ENCODE data around the gene LRRC8A. TPM values are rescaled to one million over a fixed set of nuclear protein-coding genes. Genes with fewer than 3 reads are reported as not detected.
A peak's percentile ranks its signal among the peaks of the same experiment; 100 is the strongest.

LRRC8A gene
- polyA plus RNA-seq, 2 donors, result 38.5 to 55.6 TPM

GRCh38 chr9:128898382-128898781 is 16.4 kb downstream of the LRRC8A start:
- Histone ChIP-seq H3K36me3 (ENCODE audit: control insufficient read depth in 2 of 2, insufficient read depth in 2 of 2, low read length in 1 of 2) (peaks cover 4 to 8% of the 10 kb centered on the region in 2 donors), H3K27me3 (ENCODE audit: control insufficient read depth in 1 of 2, insufficient read depth in 2 of 2, low read length in 2 of 2) (no peaks in the 10 kb centered on the region), H3K27ac (ENCODE audit: low read depth in 2 of 2, low read length in 1 of 2) (peak overlapping the region; percentile 98 to 99), H3K9me3 (ENCODE audit: control insufficient read depth in 2 of 2, insufficient read depth in 1 of 2, low read depth in 1 of 2, low read length in 1 of 2) (no peaks in the 10 kb centered on the region), H3K4me3 (ENCODE audit: low read depth in 1 of 2, low read length in 2 of 2) (no peak overlapping the region), H3K4me1 (ENCODE audit: control insufficient read depth in 2 of 2, insufficient read depth in 2 of 2, low read length in 1 of 2) (peaks cover 14 to 32% of the 10 kb centered on the region in 2 donors)
- 61 to 62% methylated on average over 5 of the region's 5 CpGs for WGBS, 2 donors

DNA sequence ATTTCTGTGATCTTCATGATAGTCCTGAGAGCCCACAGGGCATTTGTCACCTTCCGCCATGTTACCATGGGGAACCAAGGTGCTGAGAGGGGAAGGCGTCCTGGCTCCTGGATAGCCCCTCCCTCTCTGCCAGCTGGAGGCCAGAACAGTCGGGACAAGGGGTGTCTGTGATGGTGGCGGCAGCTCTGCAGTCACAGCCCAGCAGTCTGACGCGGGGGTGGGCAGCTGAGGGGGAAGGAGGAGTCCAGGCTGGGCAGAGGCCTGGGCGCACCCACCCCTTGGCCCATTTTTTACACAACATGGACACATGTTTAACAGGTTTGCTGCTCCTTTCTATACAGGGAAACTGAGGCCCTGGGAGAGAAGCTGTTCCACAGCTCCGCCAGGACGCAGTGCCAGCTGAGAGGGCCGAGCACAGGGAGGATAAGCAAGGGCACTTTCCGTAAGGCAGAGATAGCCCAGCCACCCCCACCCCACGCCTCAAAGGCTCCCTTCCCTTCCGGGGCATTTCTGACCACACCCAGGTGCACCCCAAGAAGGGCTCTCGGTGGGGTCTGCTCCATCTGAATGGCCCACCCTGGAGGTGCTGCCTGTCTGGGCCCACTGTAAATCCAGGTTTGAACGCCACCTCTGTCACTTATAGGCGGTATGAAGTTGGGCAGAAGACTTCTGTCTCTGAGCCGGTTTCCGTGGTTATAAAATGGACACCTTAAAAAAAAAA is 17.1 kb downstream of the LRRC8A start:
- H3K9me3 ChIP-seq (ENCODE audit: control insufficient read depth in 2 of 2, insufficient read depth in 1 of 2, low read depth in 1 of 2, low read length in 1 of 2), result no peaks in the 10 kb centered on the region
- H3K27ac ChIP-seq (ENCODE audit: low read depth in 2 of 2, low read length in 1 of 2), result peak overlapping the region; percentile 98 to 99
- H3K4me3 ChIP-seq (ENCODE audit: low read depth in 1 of 2, low read length in 2 of 2), result no peak overlapping the region
- peaks cover 14 to 31% of the 10 kb centered on the region in 2 donors for H3K4me1 ChIP-seq (ENCODE audit: control insufficient read depth in 2 of 2, insufficient read depth in 2 of 2, low read length in 1 of 2)
- 79 to 80% methylated on average over 18 of the region's 18 CpGs for WGBS, 2 donors
- H3K36me3 ChIP-seq (ENCODE audit: control insufficient read depth in 2 of 2, insufficient read depth in 2 of 2, low read length in 1 of 2), result peaks cover 4 to 7% of the 10 kb centered on the region in 2 donors
- H3K27me3 ChIP-seq (ENCODE audit: control insufficient read depth in 1 of 2, insufficient read depth in 2 of 2, low read length in 2 of 2), result no peaks in the 10 kb centered on the region

DNA sequence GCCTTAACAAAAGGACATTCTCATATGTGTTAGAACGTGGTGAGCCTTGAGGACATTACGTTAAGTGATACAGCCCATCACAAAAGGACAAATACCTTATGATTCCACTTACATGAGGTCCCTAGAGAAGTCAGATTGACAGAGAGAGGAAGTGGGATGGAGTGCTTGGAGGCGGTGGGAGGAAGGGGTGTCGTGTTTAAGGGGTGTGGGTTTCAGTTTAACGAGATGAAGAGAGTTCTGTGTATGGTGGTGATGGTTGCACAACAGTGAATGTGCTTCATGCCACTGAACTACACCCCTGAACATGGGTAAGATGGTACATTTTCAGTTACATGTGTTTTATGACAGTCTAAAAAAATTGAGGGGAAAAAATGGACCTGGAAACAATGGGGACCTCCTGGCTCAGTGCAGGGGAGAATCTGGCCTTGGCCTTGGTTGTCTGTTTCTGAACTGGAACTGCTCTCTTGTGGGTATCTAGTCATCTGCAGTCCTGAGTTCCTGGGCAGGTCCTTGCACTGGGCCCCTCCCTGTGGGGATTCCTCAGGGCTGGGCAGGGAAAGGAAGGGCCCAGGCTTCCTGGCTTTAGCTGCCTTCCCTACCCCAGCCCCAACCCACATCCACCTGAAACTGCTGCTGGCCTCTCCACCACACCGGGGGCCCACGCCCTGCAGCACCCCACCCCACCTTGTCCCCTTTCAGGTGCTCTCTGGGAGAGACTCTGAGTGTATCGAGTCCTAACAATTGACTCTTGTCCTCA is 17.8 kb downstream of the LRRC8A start:
- peaks cover 14 to 31% of the 10 kb centered on the region in 2 donors for H3K4me1 ChIP-seq (ENCODE audit: control insufficient read depth in 2 of 2, insufficient read depth in 2 of 2, low read length in 1 of 2)
- H3K27me3 ChIP-seq (ENCODE audit: control insufficient read depth in 1 of 2, insufficient read depth in 2 of 2, low read length in 2 of 2), result no peaks in the 10 kb centered on the region

DNA sequence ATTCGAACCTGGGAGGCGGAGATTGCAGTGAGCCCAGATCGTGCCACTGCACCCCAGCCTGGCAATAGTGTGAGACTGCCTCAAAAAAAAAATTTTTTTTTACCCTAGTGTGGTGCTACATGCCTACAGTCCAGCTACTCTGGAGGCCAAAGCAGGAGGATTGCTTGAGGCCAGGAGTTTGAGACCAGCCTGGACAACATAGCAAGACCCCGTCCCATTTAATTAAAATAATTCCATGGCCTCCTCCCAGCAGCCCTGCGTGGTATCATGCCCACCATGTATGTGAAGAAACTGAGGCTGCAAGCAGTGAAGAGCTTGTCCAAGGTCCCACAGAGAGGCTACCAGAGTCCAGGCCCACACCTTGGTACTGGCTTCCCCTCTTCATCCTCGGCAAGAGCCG is 19.4 kb downstream of the LRRC8A start:
- H3K27ac ChIP-seq (ENCODE audit: low read depth in 2 of 2, low read length in 1 of 2), result peak overlapping the region; percentile 98 to 99
- no peaks in the 10 kb centered on the region for H3K27me3 ChIP-seq (ENCODE audit: control insufficient read depth in 1 of 2, insufficient read depth in 2 of 2, low read length in 2 of 2)
- peaks cover 4 to 6% of the 10 kb centered on the region in 2 donors for H3K36me3 ChIP-seq (ENCODE audit: control insufficient read depth in 2 of 2, insufficient read depth in 2 of 2, low read length in 1 of 2)
- peaks cover 14 to 28% of the 10 kb centered on the region in 2 donors for H3K4me1 ChIP-seq (ENCODE audit: control insufficient read depth in 2 of 2, insufficient read depth in 2 of 2, low read length in 1 of 2)
- WGBS, 2 donors, result 74 to 81% methylated on average over 7 of the region's 7 CpGs
- H3K9me3 ChIP-seq (ENCODE audit: control insufficient read depth in 2 of 2, insufficient read depth in 1 of 2, low read depth in 1 of 2, low read length in 1 of 2), result no peaks in the 10 kb centered on the region
- no peak overlapping the region for H3K4me3 ChIP-seq (ENCODE audit: low read depth in 1 of 2, low read length in 2 of 2)

More for the DNA sequence above, 17.8 kb downstream of the LRRC8A start:
- peaks cover 4 to 7% of the 10 kb centered on the region in 2 donors for H3K36me3 ChIP-seq (ENCODE audit: control insufficient read depth in 2 of 2, insufficient read depth in 2 of 2, low read length in 1 of 2)
- no peak overlapping the region for H3K4me3 ChIP-seq (ENCODE audit: low read depth in 1 of 2, low read length in 2 of 2)
- H3K9me3 ChIP-seq (ENCODE audit: control insufficient read depth in 2 of 2, insufficient read depth in 1 of 2, low read depth in 1 of 2, low read length in 1 of 2), result no peaks in the 10 kb centered on the region
- WGBS, 2 donors, result 42 to 49% methylated on average over 8 of the region's 8 CpGs
- peak overlapping the region; percentile 98 to 99 for H3K27ac ChIP-seq (ENCODE audit: low read depth in 2 of 2, low read length in 1 of 2)

- 64 to 72% methylated on average over 5 of the region's 5 CpGs for WGBS, 2 donors
- Histone ChIP-seq H3K27ac (ENCODE audit: low read depth in 2 of 2, low read length in 1 of 2) (peak overlapping the region; percentile 98 to 99), H3K4me3 (ENCODE audit: low read depth in 1 of 2, low read length in 2 of 2) (no peak overlapping the region), H3K4me1 (ENCODE audit: control insufficient read depth in 2 of 2, insufficient read depth in 2 of 2, low read length in 1 of 2) (peaks cover 14 to 28% of the 10 kb centered on the region in 2 donors), H3K36me3 (ENCODE audit: control insufficient read depth in 2 of 2, insufficient read depth in 2 of 2, low read length in 1 of 2) (peaks cover 4 to 6% of the 10 kb centered on the region in 2 donors), H3K9me3 (ENCODE audit: control insufficient read depth in 2 of 2, insufficient read depth in 1 of 2, low read depth in 1 of 2, low read length in 1 of 2) (no peaks in the 10 kb centered on the region), H3K27me3 (ENCODE audit: control insufficient read depth in 1 of 2, insufficient read depth in 2 of 2, low read length in 2 of 2) (no peaks in the 10 kb centered on the region)
These were observed 19.9 kb downstream of the LRRC8A start for GRCh38 chr9:128901822-128902221.

- peak overlapping the region; percentile 98 to 99 for H3K27ac ChIP-seq (ENCODE audit: low read depth in 2 of 2, low read length in 1 of 2)
- 29 to 41% methylated on average over 23 of the region's 23 CpGs for WGBS, 2 donors
- no peaks in the 10 kb centered on the region for H3K9me3 ChIP-seq (ENCODE audit: control insufficient read depth in 2 of 2, insufficient read depth in 1 of 2, low read depth in 1 of 2, low read length in 1 of 2)
- H3K4me3 ChIP-seq (ENCODE audit: low read depth in 1 of 2, low read length in 2 of 2), result no peak overlapping the region
- H3K4me1 ChIP-seq (ENCODE audit: control insufficient read depth in 2 of 2, insufficient read depth in 2 of 2, low read length in 1 of 2), result peaks cover 14 to 28% of the 10 kb centered on the region in 2 donors
- H3K27me3 ChIP-seq (ENCODE audit: control insufficient read depth in 1 of 2, insufficient read depth in 2 of 2, low read length in 2 of 2), result no peaks in the 10 kb centered on the region
- H3K36me3 ChIP-seq (ENCODE audit: control insufficient read depth in 2 of 2, insufficient read depth in 2 of 2, low read length in 1 of 2), result peaks cover 8 to 12% of the 10 kb centered on the region in 2 donors
These were observed 20.6 kb downstream of the LRRC8A start for GRCh38 chr9:128902351-128903078.

GRCh38 chr9:128903079-128903461 is 21.1 kb downstream of the LRRC8A start:
- Histone ChIP-seq H3K4me3 (ENCODE audit: low read depth in 1 of 2, low read length in 2 of 2) (no peak overlapping the region), H3K27ac (ENCODE audit: low read depth in 2 of 2, low read length in 1 of 2) (peak overlapping the region; percentile 98 to 99), H3K36me3 (ENCODE audit: control insufficient read depth in 2 of 2, insufficient read depth in 2 of 2, low read length in 1 of 2) (peaks cover 13 to 18% of the 10 kb centered on the region in 2 donors), H3K9me3 (ENCODE audit: control insufficient read depth in 2 of 2, insufficient read depth in 1 of 2, low read depth in 1 of 2, low read length in 1 of 2) (no peaks in the 10 kb centered on the region), H3K4me1 (ENCODE audit: control insufficient read depth in 2 of 2, insufficient read depth in 2 of 2, low read length in 1 of 2) (peaks cover 14 to 28% of the 10 kb centered on the region in 2 donors), H3K27me3 (ENCODE audit: control insufficient read depth in 1 of 2, insufficient read depth in 2 of 2, low read length in 2 of 2) (no peaks in the 10 kb centered on the region)
- 74 to 78% methylated on average over 2 of the region's 2 CpGs for whole genome bisulfite sequencing, 2 donors

- Histone ChIP-seq H3K4me1 (ENCODE audit: control insufficient read depth in 2 of 2, insufficient read depth in 2 of 2, low read length in 1 of 2) (peaks cover 6 to 19% of the 10 kb centered on the region in 2 donors), H3K4me3 (ENCODE audit: low read depth in 1 of 2, low read length in 2 of 2) (no peak overlapping the region), H3K36me3 (ENCODE audit: control insufficient read depth in 2 of 2, insufficient read depth in 2 of 2, low read length in 1 of 2) (peaks cover 16 to 27% of the 10 kb centered on the region in 2 donors), H3K9me3 (ENCODE audit: control insufficient read depth in 2 of 2, insufficient read depth in 1 of 2, low read depth in 1 of 2, low read length in 1 of 2) (no peaks in the 10 kb centered on the region), H3K27ac (ENCODE audit: low read depth in 2 of 2, low read length in 1 of 2) (peak overlapping the region; percentile 68 to 98), H3K27me3 (ENCODE audit: control insufficient read depth in 1 of 2, insufficient read depth in 2 of 2, low read length in 2 of 2) (no peaks in the 10 kb centered on the region)
- WGBS, 2 donors, result 72 to 81% methylated on average over 10 of the region's 10 CpGs
These were observed 22.1 kb downstream of the LRRC8A start for GRCh38 chr9:128903871-128904620.

GRCh38 chr9:128905964-128906363 is 24.0 kb downstream of the LRRC8A start:
- Histone ChIP-seq H3K36me3 (ENCODE audit: control insufficient read depth in 2 of 2, insufficient read depth in 2 of 2, low read length in 1 of 2) (peaks cover 21 to 46% of the 10 kb centered on the region in 2 donors), H3K4me1 (ENCODE audit: control insufficient read depth in 2 of 2, insufficient read depth in 2 of 2, low read length in 1 of 2) (peaks cover 4 to 23% of the 10 kb centered on the region in 2 donors), H3K27me3 (ENCODE audit: control insufficient read depth in 1 of 2, insufficient read depth in 2 of 2, low read length in 2 of 2) (no peaks in the 10 kb centered on the region), H3K9me3 (ENCODE audit: control insufficient read depth in 2 of 2, insufficient read depth in 1 of 2, low read depth in 1 of 2, low read length in 1 of 2) (no peaks in the 10 kb centered on the region), H3K27ac (ENCODE audit: low read depth in 2 of 2, low read length in 1 of 2) (no peak overlapping the region), H3K4me3 (ENCODE audit: low read depth in 1 of 2, low read length in 2 of 2) (no peak overlapping the region)
- 90 to 92% methylated on average over 7 of the region's 7 CpGs for WGBS, 2 donors
